Activated CD4-positive, alpha-beta memory T cell treated with anti-CD3 and anti-CD28 coated beads for 36 hours (primary cell): ENCODE data around the gene OLFM2. TPM values are rescaled to one million over a fixed set of nuclear protein-coding genes. Genes with fewer than 3 reads are reported as not detected.

Experiments used
- CTCF ChIA-PET: fragments of 350-600 bp; sonication (Branson Sonifier 250); formaldehyde crosslinking; loops from one replicate; lab custom pipeline; 2021; ENCODE audit warnings: antibody characterized with exemption, inconsistent platforms; lab: Charles Lee
- POLR2A ChIA-PET: fragments of 350-600 bp; sonication (Branson Sonifier 250); formaldehyde crosslinking; loops from one replicate; lab custom pipeline; 2021; ENCODE audit warnings: antibody characterized with exemption; lab: Charles Lee
- DNase-seq: peaks from one replicate; pipeline ENCODE4 v3.0.0-alpha.2; 2020
- H3K27ac Mint-ChIP-seq: one replicate; pipeline ENCODE4 v1.8.0; 2021; ENCODE audit warnings: mixed read lengths
- H3K27me3 Mint-ChIP-seq: one replicate; pipeline ENCODE4 v1.8.0; 2021; ENCODE audit warnings: mixed read lengths
- H3K36me3 Mint-ChIP-seq: one replicate; pipeline ENCODE4 v1.8.0; 2021; ENCODE audit warnings: mixed read lengths
- H3K4me1 Mint-ChIP-seq: one replicate; pipeline ENCODE4 v1.8.0; 2021; ENCODE audit warnings: low read depth, mixed read lengths
- H3K4me3 Mint-ChIP-seq: one replicate; pipeline ENCODE4 v1.8.0; 2021; ENCODE audit warnings: mild to moderate bottlenecking, mixed read lengths
- H3K9me3 Mint-ChIP-seq: one replicate; pipeline ENCODE4 v1.8.0; 2021; ENCODE audit warnings: mixed read lengths
- intact Hi-C: fragments of 100-400 bp; cut with micrococcal nuclease; formaldehyde crosslinking; loops from one replicate; pipeline ENCODE4 v1.15.1; 2023
- total RNA-seq, 2 experiments: library from RNA; stranded (reverse); gene quantifications; one replicate each; pipeline ENCODE4 v1.2.3, GENCODE V29; 2021

Gene OLFM2
- total RNA-seq, result under 1 TPM; 0.58 to 0.59 TPM

- Mint-ChIP-seq H3K27ac (no peak within 1 kb of the TSS), H3K27me3 (peaks cover 52% of the 10 kb centered on the region), H3K36me3 (no peaks in the 10 kb centered on the region)
Observed at GRCh38 chr19:9936326-9937000, at the start of gene OLFM2. Gene OLFM2, minus strand, starts transcription at chr19:9936515. Its CDS starts 149 bp downstream, at chr19:9936366.

GRCh38 chr19:9981406-9982260 lies 45.3 kb upstream of the OLFM2 start:
- Mint-ChIP-seq H3K27ac (no peak overlapping the region), H3K4me1 (no peaks in the 10 kb centered on the region), H3K9me3 (no peaks in the 10 kb centered on the region), H3K27me3 (peaks cover 5% of the 10 kb centered on the region), H3K4me3 (no peak overlapping the region), H3K36me3 (no peaks in the 10 kb centered on the region)
- DNase-seq, result no peak
- POLR2A ChIA-PET, result no interaction called here
- CTCF ChIA-PET, result interaction anchor here (0.6 to 1.5 kb wide), 2 partner anchors 19 to 124 kb away, joined by 4 read pairs; no protein-coding TSS in a partner anchor
- intact Hi-C loops, result no loop called here

More at GRCh38 chr19:9936326-9937000, at the start of gene OLFM2:
- no peak for DNase-seq
- ChIA-PET CTCF (interaction anchor here (1.2 to 2.5 kb wide), 2 partner anchors 64 to 91 kb away, joined by 3 to 14 read pairs; no protein-coding TSS in a partner anchor), POLR2A (no interaction called here)
- Mint-ChIP-seq H3K9me3 (peaks cover 2% of the 10 kb centered on the region), H3K4me3 (peak within 1 kb of the TSS; percentile 53), H3K4me1 (peaks cover 24% of the 10 kb centered on the region)
- intact Hi-C loops, result no loop called here

GRCh38 chr19:9972103-9972502 lies 35.8 kb upstream of the OLFM2 start:
- no peaks in the 10 kb centered on the region for H3K36me3 Mint-ChIP-seq
- no peak overlapping the region for H3K4me3 Mint-ChIP-seq
- ChIA-PET POLR2A (no interaction called here), CTCF (no interaction called here)
- H3K27ac Mint-ChIP-seq, result no peak overlapping the region
- no peak for DNase-seq
- no peaks in the 10 kb centered on the region for H3K9me3 Mint-ChIP-seq
- peaks cover 15% of the 10 kb centered on the region for H3K27me3 Mint-ChIP-seq
- intact Hi-C loops, result no loop called here
- H3K4me1 Mint-ChIP-seq, result no peaks in the 10 kb centered on the region

DNA sequence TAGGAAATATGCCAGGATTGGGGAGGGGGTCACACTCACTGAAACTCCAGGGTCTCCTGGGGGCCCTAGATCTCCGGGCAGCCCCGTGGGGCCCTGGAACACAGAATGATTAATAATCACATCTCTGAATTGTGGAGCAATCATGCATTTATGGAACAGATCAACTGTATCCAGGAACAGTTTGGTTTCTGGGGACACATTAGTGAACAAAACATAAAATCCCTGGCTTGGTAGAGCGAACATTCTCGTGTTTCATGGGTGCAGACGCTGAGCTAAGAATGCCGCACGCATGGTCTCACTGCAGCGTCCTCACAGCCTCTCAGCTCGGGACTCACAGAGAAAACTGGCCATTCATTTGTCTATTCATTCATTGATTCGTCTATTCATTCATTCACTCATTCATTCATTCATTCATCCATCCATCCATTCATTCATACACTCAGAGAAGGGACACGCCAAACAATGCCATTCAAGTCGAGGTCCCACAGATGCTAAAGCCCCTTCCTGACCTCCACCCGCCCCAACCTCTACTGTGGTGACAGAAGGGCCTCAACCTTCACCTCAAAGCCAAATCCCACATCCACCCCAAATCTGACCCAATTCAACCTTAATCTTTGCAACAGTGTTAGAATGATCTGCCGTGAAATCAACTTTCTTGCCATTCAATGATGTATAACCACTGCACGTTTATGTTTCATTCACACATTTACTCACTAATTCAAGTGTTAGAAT lies 35.0 kb upstream of the OLFM2 start:
- no peak for DNase-seq
- intact Hi-C loops, result no loop called here
- no peaks in the 10 kb centered on the region for H3K9me3 Mint-ChIP-seq
- peaks cover 3% of the 10 kb centered on the region for H3K4me1 Mint-ChIP-seq
- POLR2A ChIA-PET, result no interaction called here
- CTCF ChIA-PET, result no interaction called here
- no peaks in the 10 kb centered on the region for H3K36me3 Mint-ChIP-seq
- no peak overlapping the region for H3K27ac Mint-ChIP-seq
- peaks cover 18% of the 10 kb centered on the region for H3K27me3 Mint-ChIP-seq
- H3K4me3 Mint-ChIP-seq, result no peak overlapping the region

DNA sequence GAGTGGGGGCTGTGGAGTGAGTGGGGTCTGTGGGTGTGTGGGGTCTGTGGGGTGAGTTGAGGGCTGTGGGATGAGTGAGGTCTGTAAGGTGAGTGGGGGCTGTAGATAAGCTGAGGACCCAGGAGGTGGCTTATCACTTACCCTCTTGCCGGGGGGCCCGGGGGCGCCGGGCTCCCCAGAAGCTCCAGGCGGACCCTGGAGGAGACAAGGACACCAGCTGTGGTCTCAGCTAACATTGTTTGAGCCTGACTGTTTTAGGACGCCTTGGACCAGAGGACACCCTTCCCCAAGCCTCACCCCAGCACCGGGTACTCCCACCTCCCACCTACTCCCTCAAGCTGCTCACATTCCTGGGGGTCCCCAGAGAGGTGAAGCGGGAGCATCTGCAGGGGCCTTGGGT lies 34.2 kb upstream of the OLFM2 start:
- POLR2A ChIA-PET, result no interaction called here
- no peak for DNase-seq
- Mint-ChIP-seq H3K27ac (no peak overlapping the region), H3K4me3 (no peak overlapping the region), H3K9me3 (no peaks in the 10 kb centered on the region), H3K27me3 (peaks cover 25% of the 10 kb centered on the region), H3K36me3 (no peaks in the 10 kb centered on the region), H3K4me1 (peaks cover 3% of the 10 kb centered on the region)
- intact Hi-C loops, result no loop called here
- CTCF ChIA-PET, result no interaction called here

- peaks cover 3% of the 10 kb centered on the region for H3K4me1 Mint-ChIP-seq
- POLR2A ChIA-PET, result no interaction called here
Observed at GRCh38 chr19:9969688-9969975, 33.3 kb upstream of the OLFM2 start.

DNA sequence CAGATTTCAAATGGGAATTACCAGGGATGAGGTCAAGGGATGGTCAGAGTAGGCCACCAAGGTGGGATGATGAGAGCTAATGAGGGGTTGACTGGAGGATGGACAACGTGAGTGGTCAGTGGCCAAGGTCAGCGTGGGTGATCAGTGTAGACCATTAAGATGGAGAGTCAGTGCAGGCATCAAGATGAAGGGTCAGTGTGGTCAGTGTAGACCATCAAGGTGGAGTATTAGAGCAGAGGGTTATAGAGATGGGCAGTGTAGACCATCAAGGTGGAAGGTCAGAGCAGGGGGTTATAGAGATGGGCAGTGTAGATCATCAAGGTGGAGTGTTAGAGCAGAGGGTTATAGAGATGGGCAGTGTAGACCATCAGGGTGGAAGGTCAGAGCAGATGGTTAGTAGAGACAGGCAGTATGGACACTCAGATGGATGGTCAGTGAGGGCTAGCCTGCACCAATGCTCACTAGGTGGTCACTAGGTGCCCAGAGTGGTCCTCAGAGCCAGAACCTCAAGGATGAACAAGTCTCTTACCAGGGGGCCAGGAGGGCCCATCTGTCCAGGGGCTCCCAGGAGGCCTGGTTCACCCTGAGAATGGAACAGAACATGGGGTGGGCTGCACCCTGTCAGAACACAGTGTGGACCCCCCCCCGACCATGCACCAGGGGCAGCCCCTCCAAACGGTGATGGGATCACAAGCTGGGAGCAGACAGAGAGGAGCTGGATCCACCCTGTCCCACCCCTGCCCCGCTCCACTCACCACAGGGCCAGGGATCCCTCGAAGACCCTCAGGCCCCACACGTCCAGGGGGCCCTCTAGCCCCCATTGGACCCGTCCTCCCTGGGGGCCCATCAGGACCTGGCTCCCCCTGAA lies 32.7 kb upstream of the OLFM2 start:
- Mint-ChIP-seq H3K4me3 (no peak overlapping the region), H3K9me3 (no peaks in the 10 kb centered on the region), H3K4me1 (peaks cover 3% of the 10 kb centered on the region), H3K27me3 (peaks cover 26% of the 10 kb centered on the region), H3K36me3 (no peaks in the 10 kb centered on the region), H3K27ac (no peak overlapping the region)
- no peak for DNase-seq
- intact Hi-C loops, result no loop called here
- POLR2A ChIA-PET, result no interaction called here
- CTCF ChIA-PET, result no interaction called here

More at GRCh38 chr19:9969688-9969975, 33.3 kb upstream of the OLFM2 start:
- H3K36me3 Mint-ChIP-seq, result no peaks in the 10 kb centered on the region
- CTCF ChIA-PET, result no interaction called here
- DNase-seq, result no peak
- intact Hi-C loops, result no loop called here
- H3K9me3 Mint-ChIP-seq, result no peaks in the 10 kb centered on the region
- H3K27me3 Mint-ChIP-seq, result peaks cover 26% of the 10 kb centered on the region
- no peak overlapping the region for H3K4me3 Mint-ChIP-seq
- no peak overlapping the region for H3K27ac Mint-ChIP-seq

DNA sequence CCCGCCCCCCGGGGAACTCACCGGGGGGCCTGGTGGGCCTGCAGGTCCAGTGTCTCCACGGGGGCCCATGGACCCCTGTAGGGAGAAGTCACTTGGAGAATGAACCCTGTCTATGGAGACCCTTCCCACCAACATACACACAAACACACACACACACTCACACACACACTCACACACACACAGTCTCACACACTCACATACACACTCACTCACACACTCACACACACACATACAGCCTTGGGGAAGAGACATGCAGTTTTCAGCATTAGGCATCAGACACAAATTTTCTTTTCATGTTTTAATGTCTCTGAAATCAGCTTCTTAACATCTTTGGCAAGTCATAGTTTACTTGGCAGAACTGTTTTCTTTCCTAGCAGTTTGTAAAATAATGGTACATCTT lies 31.0 kb upstream of the OLFM2 start:
- H3K9me3 Mint-ChIP-seq, result no peaks in the 10 kb centered on the region
- intact Hi-C loops, result no loop called here
- H3K27ac Mint-ChIP-seq, result no peak overlapping the region
- no peak overlapping the region for H3K4me3 Mint-ChIP-seq
- no peaks in the 10 kb centered on the region for H3K36me3 Mint-ChIP-seq
- ChIA-PET CTCF (no interaction called here), POLR2A (no interaction called here)
- no peak for DNase-seq
- peaks cover 3% of the 10 kb centered on the region for H3K4me1 Mint-ChIP-seq
- peaks cover 27% of the 10 kb centered on the region for H3K27me3 Mint-ChIP-seq

DNA sequence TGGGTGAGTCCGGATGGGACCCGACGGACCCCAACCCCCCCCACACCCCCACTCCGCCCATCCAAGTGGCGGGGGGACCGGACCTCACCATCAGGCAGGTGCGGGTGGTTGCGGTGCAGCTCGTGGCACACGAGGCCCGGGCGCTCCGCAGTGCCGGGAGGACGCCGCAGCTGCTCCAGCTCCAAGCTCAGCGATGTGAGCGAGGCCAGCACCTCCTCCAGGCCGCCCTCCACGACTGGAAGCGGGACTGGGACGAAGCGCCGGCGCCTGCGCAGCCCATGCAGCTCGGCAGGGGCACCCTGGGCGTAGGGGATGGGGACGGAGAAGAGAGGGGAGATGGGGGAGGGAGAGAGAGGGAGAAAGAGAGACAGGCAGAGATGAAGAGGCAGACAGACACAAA lies 30.1 kb upstream of the OLFM2 start:
- intact Hi-C loops, result no loop called here
- Mint-ChIP-seq H3K4me3 (no peak overlapping the region), H3K4me1 (peaks cover 3% of the 10 kb centered on the region), H3K27me3 (peaks cover 27% of the 10 kb centered on the region), H3K9me3 (no peaks in the 10 kb centered on the region), H3K36me3 (no peaks in the 10 kb centered on the region), H3K27ac (no peak overlapping the region)
- ChIA-PET CTCF (interaction anchor here (0.8 kb wide), 1 partner anchor 35 kb away, joined by 3 read pairs; no protein-coding TSS in a partner anchor), POLR2A (no interaction called here)
- DNase-seq, result no peak

DNA sequence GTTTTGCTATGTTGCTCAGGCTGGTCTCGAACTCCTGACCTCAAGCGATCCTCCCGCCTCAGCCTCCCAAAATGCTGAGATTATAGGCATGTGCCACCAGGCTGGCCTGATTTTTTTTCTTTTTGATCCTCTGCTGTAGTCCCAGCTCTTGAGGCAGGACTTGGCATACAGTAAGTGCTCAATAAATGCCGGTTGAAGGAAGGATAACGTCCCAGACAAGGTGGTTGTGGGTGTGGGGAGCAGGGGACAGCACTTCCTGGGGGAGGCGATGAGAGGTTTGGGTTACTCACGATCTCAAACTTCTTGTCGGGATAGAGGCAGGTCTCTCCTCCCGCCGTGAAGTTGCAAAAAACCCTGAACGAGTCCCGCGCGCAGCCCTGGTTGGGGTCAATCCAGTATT lies 29.7 kb upstream of the OLFM2 start:
- CTCF ChIA-PET, result interaction anchor here (0.8 kb wide), 1 partner anchor 35 kb away, joined by 3 read pairs; no protein-coding TSS in a partner anchor

GRCh38 chr19:9962623-9963290 lies 26.4 kb upstream of the OLFM2 start:
- H3K27me3 Mint-ChIP-seq, result peaks cover 26% of the 10 kb centered on the region
- CTCF ChIA-PET, result interaction anchor here (1.5 kb wide), 1 partner anchor 38 kb away, joined by 5 read pairs; no protein-coding TSS in a partner anchor

More for the DNA sequence above, 29.7 kb upstream of the OLFM2 start:
- intact Hi-C loops, result no loop called here
- Mint-ChIP-seq H3K4me1 (peaks cover 3% of the 10 kb centered on the region), H3K27ac (no peak overlapping the region), H3K27me3 (peaks cover 28% of the 10 kb centered on the region), H3K36me3 (no peaks in the 10 kb centered on the region), H3K4me3 (no peak overlapping the region), H3K9me3 (no peaks in the 10 kb centered on the region)
- DNase-seq, result no peak
- POLR2A ChIA-PET, result no interaction called here

More at GRCh38 chr19:9962623-9963290, 26.4 kb upstream of the OLFM2 start:
- POLR2A ChIA-PET, result no interaction called here
- DNase-seq, result no peak
- Mint-ChIP-seq H3K27ac (no peak overlapping the region), H3K4me3 (no peak overlapping the region), H3K4me1 (peaks cover 3% of the 10 kb centered on the region), H3K36me3 (no peaks in the 10 kb centered on the region), H3K9me3 (no peaks in the 10 kb centered on the region)
- intact Hi-C loops, result no loop called here
